ENCODE data around the gene TNS3.

The TNS3 gene

DNA sequence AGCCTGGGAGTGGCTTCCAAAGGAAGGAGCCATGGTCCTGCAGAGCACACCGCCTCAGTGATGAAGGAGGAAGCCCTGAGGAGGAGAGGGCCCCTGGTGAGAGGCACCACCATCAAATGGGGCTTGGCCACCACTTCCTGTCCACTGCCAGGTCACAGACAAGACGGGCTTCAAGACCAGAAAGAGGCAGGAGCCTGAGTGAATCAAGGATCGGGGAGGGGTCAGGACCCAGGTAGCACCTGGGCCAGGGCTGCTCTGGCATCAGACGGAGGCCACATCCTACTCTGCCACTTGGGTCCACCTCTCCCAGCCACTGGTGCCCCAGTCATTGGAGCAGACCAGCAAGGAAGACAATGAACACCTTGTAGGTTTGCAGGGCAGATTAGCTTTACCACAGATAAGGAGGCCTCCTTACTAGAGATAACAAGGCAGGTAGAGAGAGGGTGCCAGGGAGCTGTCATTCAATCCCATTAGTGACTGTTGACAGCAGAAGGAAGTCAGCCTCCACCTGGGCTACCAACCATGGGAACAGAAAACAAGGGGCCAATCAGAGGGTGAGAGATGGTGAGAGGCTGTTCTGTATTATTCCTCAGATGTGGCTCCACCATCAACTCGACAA is 143.4 kb downstream of the TNS3 start:
- Histone ChIP-seq H4K20me1 (ENCODE audit: control insufficient read depth, insufficient read depth, low read depth, low read length) (no peaks in the 10 kb centered on the region), H3K36me3 (ENCODE audit: control insufficient read depth, low read length) (no peaks in the 10 kb centered on the region), H3K9me3 (ENCODE audit: control insufficient read depth, insufficient read depth, low read length) (no peaks in the 10 kb centered on the region), H3F3A (ENCODE audit: control insufficient read depth, insufficient read depth) (no peaks in the 10 kb centered on the region), H3K4me2 (ENCODE audit: low read length) (no peak overlapping the region), H3K9me2 (replicated peaks; ENCODE audit: control insufficient read depth, low read length) (no peaks in the 10 kb centered on the region), H3K4me1 (ENCODE audit: control insufficient read depth, low read length) (no peaks in the 10 kb centered on the region), H3K79me2 (ENCODE audit: control insufficient read depth, low read length) (no peaks in the 10 kb centered on the region), H3K27ac (ENCODE audit: low read depth, low read length) (no peak overlapping the region), H3K27me3 (ENCODE audit: control insufficient read depth, low read length) (no peaks in the 10 kb centered on the region), H3K4me3 (ENCODE audit: low read length) (no peak overlapping the region)
- TF ChIP-seq, protein P1, sequence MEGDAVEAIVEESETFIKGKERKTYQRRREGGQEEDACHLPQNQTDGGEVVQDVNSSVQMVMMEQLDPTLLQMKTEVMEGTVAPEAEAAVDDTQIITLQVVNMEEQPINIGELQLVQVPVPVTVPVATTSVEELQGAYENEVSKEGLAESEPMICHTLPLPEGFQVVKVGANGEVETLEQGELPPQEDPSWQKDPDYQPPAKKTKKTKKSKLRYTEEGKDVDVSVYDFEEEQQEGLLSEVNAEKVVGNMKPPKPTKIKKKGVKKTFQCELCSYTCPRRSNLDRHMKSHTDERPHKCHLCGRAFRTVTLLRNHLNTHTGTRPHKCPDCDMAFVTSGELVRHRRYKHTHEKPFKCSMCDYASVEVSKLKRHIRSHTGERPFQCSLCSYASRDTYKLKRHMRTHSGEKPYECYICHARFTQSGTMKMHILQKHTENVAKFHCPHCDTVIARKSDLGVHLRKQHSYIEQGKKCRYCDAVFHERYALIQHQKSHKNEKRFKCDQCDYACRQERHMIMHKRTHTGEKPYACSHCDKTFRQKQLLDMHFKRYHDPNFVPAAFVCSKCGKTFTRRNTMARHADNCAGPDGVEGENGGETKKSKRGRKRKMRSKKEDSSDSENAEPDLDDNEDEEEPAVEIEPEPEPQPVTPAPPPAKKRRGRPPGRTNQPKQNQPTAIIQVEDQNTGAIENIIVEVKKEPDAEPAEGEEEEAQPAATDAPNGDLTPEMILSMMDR (IDR thresholded peaks at IDR 0.05; ENCODE audit: low read depth, low read length, poor library complexity, severe bottlenecking) = no peak
- no peak for TF ChIP-seq EZH2phosphoT487 (IDR thresholded peaks at IDR 0.05; ENCODE audit: borderline replicate concordance, low read length)

DNA sequence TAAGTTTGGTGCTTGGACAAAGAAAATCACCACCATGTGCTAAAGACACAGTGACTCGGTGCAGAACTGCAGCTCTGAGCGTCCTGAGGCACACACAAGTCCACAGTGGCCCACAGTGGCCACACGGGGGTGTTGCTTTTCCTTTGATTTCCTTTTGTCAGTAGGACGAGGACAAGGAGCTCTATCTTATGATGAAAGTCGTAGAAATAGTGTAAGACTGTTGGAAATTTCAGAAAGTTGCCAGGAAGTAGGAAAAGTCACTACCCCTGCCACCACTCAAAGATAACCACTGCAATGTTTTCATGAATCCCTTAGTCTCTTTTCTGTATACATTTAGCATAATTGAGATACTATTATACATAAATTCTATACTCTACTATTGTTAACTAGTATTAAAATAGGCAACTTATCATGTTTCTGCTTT is 146.0 kb downstream of the TNS3 start:
- H3K79me2 ChIP-seq (ENCODE audit: control insufficient read depth, low read length) = no peaks in the 10 kb centered on the region
- no peaks in the 10 kb centered on the region for H3K9me2 ChIP-seq (replicated peaks; ENCODE audit: control insufficient read depth, low read length)
- no peak overlapping the region for H3K27ac ChIP-seq (ENCODE audit: low read depth, low read length)
- H4K20me1 ChIP-seq (ENCODE audit: control insufficient read depth, insufficient read depth, low read depth, low read length) = no peaks in the 10 kb centered on the region
- no peak overlapping the region for H3K4me3 ChIP-seq (ENCODE audit: low read length)
- TF ChIP-seq, protein P1 (IDR thresholded peaks at IDR 0.05; ENCODE audit: low read depth, low read length, poor library complexity, severe bottlenecking) = peak; percentile 69
- no peak for TF ChIP-seq EZH2phosphoT487 (IDR thresholded peaks at IDR 0.05; ENCODE audit: borderline replicate concordance, low read length)
- H3F3A ChIP-seq (ENCODE audit: control insufficient read depth, insufficient read depth) = no peaks in the 10 kb centered on the region
- H3K27me3 ChIP-seq (ENCODE audit: control insufficient read depth, low read length) = no peaks in the 10 kb centered on the region
- H3K4me1 ChIP-seq (ENCODE audit: control insufficient read depth, low read length) = no peaks in the 10 kb centered on the region
- H3K9me3 ChIP-seq (ENCODE audit: control insufficient read depth, insufficient read depth, low read length) = no peaks in the 10 kb centered on the region
- no peaks in the 10 kb centered on the region for H3K36me3 ChIP-seq (ENCODE audit: control insufficient read depth, low read length)
- H3K4me2 ChIP-seq (ENCODE audit: low read length) = no peak overlapping the region

DNA sequence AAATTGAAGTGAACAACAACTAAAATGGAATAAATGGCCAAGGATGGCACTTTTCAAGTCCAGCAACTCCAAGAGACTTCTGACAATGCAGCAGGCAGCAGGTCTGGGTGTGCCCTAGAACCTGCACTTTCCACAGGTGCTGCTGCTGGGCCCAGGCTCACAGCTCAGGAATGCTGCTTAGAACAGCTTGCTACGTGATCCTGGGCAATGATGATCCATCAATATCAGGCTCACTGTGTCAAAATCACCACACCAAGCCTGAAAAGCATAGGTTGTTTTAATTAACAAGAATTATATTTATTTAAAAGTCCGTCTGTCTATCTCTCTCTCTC is 148.4 kb downstream of the TNS3 start:
- H4K20me1 ChIP-seq (ENCODE audit: control insufficient read depth, insufficient read depth, low read depth, low read length) = no peaks in the 10 kb centered on the region
- H3K79me2 ChIP-seq (ENCODE audit: control insufficient read depth, low read length) = no peaks in the 10 kb centered on the region
- H3K9me3 ChIP-seq (ENCODE audit: control insufficient read depth, insufficient read depth, low read length) = no peaks in the 10 kb centered on the region
- H3F3A ChIP-seq (ENCODE audit: control insufficient read depth, insufficient read depth) = no peaks in the 10 kb centered on the region
- H3K4me3 ChIP-seq (ENCODE audit: low read length) = no peak overlapping the region
- no peak overlapping the region for H3K27ac ChIP-seq (ENCODE audit: low read depth, low read length)
- no peaks in the 10 kb centered on the region for H3K9me2 ChIP-seq (replicated peaks; ENCODE audit: control insufficient read depth, low read length)
- no peaks in the 10 kb centered on the region for H3K36me3 ChIP-seq (ENCODE audit: control insufficient read depth, low read length)
- H3K27me3 ChIP-seq (ENCODE audit: control insufficient read depth, low read length) = no peaks in the 10 kb centered on the region
- H3K4me1 ChIP-seq (ENCODE audit: control insufficient read depth, low read length) = no peaks in the 10 kb centered on the region
- no peak overlapping the region for H3K4me2 ChIP-seq (ENCODE audit: low read length)
- TF ChIP-seq, protein P1 (IDR thresholded peaks at IDR 0.05; ENCODE audit: low read depth, low read length, poor library complexity, severe bottlenecking) = no peak
- no peak for TF ChIP-seq EZH2phosphoT487 (IDR thresholded peaks at IDR 0.05; ENCODE audit: borderline replicate concordance, low read length)

Measured in DOHH2 (cell line).